ENCODE results near the gene YEATS2. TPM values are rescaled to one million over a fixed set of nuclear protein-coding genes. Genes with fewer than 3 reads are reported as not detected.

YEATS2 gene
- 46.1 and 46.2 TPM in 2 replicates for polyA plus RNA-seq
- polyA minus RNA-seq: 67.8 and 79.1 TPM in 2 replicates

DNA sequence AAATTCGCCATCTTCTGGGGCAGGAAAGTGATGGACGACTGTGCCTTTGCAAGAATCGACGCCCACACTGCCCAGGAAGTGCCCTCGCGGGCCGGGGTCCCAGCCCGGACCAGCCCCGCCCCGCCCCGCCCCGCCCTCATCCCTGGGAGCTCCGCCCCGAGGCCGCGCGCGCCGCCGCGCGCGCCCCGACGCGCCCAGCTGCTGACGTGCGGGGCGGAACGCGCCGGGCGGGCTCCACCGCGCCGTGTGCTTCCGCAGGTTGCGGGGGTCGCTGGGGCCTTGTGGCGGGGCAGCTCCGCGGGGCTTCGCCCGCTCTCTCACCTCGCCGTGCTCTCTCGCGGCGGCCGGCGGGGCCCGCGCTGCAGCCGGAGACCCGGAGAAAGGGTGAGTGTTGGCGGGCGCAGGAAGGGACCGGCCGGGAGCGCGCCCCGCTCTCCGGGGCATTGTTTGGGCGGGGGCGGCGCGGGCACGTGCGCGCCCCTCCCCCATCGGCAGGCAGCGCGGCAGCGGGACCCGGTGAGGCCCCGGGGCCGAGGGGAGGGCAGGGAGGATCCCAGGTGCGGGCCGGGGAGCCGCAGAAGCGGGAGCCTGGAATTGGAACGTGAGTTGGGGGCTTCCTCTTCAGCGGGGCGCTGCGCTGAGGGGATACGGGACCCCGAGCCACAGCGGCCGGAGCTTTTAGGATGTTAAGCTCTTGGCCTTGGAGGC, at the start of gene YEATS2:
Gene YEATS2, plus strand, starts transcription at position 188 of the 708 bp plus-strand sequence. CDS start 17,366 bp downstream, outside the sequence.
- Histone ChIP-seq H3K9me2 (ENCODE audit: insufficient read depth, low read length) (no peaks in the 10 kb centered on the region), H3F3A (ENCODE audit: insufficient read depth, low read length, poor library complexity, severe bottlenecking) (no peaks in the 10 kb centered on the region), H3K27ac (ENCODE audit: low read length) (peak within 1 kb of the TSS; percentile 84), H2AFZ (ENCODE audit: low read depth, low read length) (peak within 1 kb of the TSS; percentile 43), H3K9ac (ENCODE audit: low read length) (peak within 1 kb of the TSS; percentile 88), H3K36me3 (ENCODE audit: insufficient read depth, low read length) (peaks cover 6% of the 10 kb centered on the region), H3K79me2 (replicated peaks; ENCODE audit: insufficient read depth, low read length) (peaks cover 49% of the 10 kb centered on the region), H3K9me3 (ENCODE audit: low read length) (no peaks in the 10 kb centered on the region), H4K20me1 (ENCODE audit: insufficient read depth) (peaks cover 3% of the 10 kb centered on the region), H3K27me3 (ENCODE audit: insufficient read depth, low read depth, low read length) (no peaks in the 10 kb centered on the region), H3K4me3 (ENCODE audit: low read length) (peak within 1 kb of the TSS; percentile 77), H3K4me2 (ENCODE audit: low read length) (peak within 1 kb of the TSS; percentile 81)
- TF ChIP-seq, protein P1, sequence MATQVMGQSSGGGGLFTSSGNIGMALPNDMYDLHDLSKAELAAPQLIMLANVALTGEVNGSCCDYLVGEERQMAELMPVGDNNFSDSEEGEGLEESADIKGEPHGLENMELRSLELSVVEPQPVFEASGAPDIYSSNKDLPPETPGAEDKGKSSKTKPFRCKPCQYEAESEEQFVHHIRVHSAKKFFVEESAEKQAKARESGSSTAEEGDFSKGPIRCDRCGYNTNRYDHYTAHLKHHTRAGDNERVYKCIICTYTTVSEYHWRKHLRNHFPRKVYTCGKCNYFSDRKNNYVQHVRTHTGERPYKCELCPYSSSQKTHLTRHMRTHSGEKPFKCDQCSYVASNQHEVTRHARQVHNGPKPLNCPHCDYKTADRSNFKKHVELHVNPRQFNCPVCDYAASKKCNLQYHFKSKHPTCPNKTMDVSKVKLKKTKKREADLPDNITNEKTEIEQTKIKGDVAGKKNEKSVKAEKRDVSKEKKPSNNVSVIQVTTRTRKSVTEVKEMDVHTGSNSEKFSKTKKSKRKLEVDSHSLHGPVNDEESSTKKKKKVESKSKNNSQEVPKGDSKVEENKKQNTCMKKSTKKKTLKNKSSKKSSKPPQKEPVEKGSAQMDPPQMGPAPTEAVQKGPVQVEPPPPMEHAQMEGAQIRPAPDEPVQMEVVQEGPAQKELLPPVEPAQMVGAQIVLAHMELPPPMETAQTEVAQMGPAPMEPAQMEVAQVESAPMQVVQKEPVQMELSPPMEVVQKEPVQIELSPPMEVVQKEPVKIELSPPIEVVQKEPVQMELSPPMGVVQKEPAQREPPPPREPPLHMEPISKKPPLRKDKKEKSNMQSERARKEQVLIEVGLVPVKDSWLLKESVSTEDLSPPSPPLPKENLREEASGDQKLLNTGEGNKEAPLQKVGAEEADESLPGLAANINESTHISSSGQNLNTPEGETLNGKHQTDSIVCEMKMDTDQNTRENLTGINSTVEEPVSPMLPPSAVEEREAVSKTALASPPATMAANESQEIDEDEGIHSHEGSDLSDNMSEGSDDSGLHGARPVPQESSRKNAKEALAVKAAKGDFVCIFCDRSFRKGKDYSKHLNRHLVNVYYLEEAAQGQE (IDR thresholded peaks at IDR 0.05; ENCODE audit: borderline replicate concordance): peak; percentile 29
- TF ChIP-seq EZH2 (IDR thresholded peaks at IDR 0.05; ENCODE audit: borderline replicate concordance, insufficient read depth, low read length, poor library complexity, severe bottlenecking) (no peak), MXI1 (conservative IDR thresholded peaks at IDR 0.05; ENCODE audit: poor library complexity, severe bottlenecking) (peak; percentile 96), EP300 (conservative IDR thresholded peaks at IDR 0.05; ENCODE audit: poor library complexity, severe bottlenecking) (peak; percentile 76), RAD21 (conservative IDR thresholded peaks at IDR 0.05) (no peak), SMC3 (conservative IDR thresholded peaks at IDR 0.05; ENCODE audit: poor library complexity) (peak; percentile 49), POLR2AphosphoS5 (IDR thresholded peaks at IDR 0.05) (peak; percentile 86), TAF1 (IDR thresholded peaks at IDR 0.05; ENCODE audit: low read depth) (no peak)
- TF ChIP-seq, protein P2, sequence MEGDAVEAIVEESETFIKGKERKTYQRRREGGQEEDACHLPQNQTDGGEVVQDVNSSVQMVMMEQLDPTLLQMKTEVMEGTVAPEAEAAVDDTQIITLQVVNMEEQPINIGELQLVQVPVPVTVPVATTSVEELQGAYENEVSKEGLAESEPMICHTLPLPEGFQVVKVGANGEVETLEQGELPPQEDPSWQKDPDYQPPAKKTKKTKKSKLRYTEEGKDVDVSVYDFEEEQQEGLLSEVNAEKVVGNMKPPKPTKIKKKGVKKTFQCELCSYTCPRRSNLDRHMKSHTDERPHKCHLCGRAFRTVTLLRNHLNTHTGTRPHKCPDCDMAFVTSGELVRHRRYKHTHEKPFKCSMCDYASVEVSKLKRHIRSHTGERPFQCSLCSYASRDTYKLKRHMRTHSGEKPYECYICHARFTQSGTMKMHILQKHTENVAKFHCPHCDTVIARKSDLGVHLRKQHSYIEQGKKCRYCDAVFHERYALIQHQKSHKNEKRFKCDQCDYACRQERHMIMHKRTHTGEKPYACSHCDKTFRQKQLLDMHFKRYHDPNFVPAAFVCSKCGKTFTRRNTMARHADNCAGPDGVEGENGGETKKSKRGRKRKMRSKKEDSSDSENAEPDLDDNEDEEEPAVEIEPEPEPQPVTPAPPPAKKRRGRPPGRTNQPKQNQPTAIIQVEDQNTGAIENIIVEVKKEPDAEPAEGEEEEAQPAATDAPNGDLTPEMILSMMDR (IDR thresholded peaks at IDR 0.05; ENCODE audit: poor library complexity, severe bottlenecking): no peak

DNA sequence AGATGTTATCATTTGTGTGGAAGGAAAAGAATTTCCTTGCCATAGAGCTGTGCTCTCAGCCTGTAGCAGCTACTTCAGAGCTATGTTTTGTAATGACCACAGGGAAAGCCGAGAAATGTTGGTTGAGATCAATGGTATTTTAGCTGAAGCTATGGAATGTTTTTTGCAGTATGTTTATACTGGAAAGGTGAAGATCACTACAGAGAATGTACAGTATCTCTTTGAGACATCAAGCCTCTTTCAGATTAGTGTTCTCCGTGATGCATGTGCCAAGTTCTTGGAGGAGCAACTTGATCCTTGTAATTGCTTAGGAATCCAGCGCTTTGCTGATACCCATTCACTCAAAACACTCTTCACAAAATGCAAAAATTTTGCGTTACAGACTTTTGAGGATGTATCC, 47.0 kb upstream of the YEATS2 start:
- no peak overlapping the region for H3K27ac ChIP-seq (ENCODE audit: low read length)
- H3K9ac ChIP-seq (ENCODE audit: low read length): no peak overlapping the region
- H3K27me3 ChIP-seq (ENCODE audit: insufficient read depth, low read depth, low read length): no peaks in the 10 kb centered on the region
- H3K9me2 ChIP-seq (ENCODE audit: insufficient read depth, low read length): no peaks in the 10 kb centered on the region
- no peak overlapping the region for H2AFZ ChIP-seq (ENCODE audit: low read depth, low read length)
- peaks cover 16% of the 10 kb centered on the region for H3K36me3 ChIP-seq (ENCODE audit: insufficient read depth, low read length)
- TF ChIP-seq POLR2AphosphoS5 (IDR thresholded peaks at IDR 0.05) (no peak), EP300 (conservative IDR thresholded peaks at IDR 0.05; ENCODE audit: poor library complexity, severe bottlenecking) (no peak), EZH2 (IDR thresholded peaks at IDR 0.05; ENCODE audit: borderline replicate concordance, insufficient read depth, low read length, poor library complexity, severe bottlenecking) (no peak)
- H3K9me3 ChIP-seq (ENCODE audit: low read length): no peaks in the 10 kb centered on the region
- no peak overlapping the region for H3K4me2 ChIP-seq (ENCODE audit: low read length)
- peaks cover 65% of the 10 kb centered on the region for H3K79me2 ChIP-seq (replicated peaks; ENCODE audit: insufficient read depth, low read length)
- no peaks in the 10 kb centered on the region for H3F3A ChIP-seq (ENCODE audit: insufficient read depth, low read length, poor library complexity, severe bottlenecking)
- no peaks in the 10 kb centered on the region for H4K20me1 ChIP-seq (ENCODE audit: insufficient read depth)
- no peak overlapping the region for H3K4me3 ChIP-seq (ENCODE audit: low read length)
